ENCODE data around the gene ACVR2A.

DNA sequence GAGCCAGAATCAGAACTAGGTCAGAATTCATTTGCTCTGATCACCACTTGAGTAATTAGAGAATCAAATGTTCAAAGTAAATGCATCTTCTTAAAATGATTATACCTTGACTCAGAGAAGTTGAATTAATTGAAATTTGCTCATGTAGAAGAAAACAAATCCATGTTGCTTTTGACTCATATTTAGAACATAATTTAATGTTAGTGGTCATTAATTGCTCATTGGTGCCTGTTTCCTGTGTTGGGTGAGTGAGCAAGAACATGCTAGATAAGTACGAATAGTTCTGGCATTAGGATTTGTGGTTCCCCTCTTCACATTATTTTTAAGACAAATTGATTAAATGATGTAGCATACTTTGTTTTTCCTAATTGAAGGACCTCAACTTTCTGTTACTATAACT is 19.0 kb downstream of the ACVR2A start:
- TF ChIP-seq, protein P1, sequence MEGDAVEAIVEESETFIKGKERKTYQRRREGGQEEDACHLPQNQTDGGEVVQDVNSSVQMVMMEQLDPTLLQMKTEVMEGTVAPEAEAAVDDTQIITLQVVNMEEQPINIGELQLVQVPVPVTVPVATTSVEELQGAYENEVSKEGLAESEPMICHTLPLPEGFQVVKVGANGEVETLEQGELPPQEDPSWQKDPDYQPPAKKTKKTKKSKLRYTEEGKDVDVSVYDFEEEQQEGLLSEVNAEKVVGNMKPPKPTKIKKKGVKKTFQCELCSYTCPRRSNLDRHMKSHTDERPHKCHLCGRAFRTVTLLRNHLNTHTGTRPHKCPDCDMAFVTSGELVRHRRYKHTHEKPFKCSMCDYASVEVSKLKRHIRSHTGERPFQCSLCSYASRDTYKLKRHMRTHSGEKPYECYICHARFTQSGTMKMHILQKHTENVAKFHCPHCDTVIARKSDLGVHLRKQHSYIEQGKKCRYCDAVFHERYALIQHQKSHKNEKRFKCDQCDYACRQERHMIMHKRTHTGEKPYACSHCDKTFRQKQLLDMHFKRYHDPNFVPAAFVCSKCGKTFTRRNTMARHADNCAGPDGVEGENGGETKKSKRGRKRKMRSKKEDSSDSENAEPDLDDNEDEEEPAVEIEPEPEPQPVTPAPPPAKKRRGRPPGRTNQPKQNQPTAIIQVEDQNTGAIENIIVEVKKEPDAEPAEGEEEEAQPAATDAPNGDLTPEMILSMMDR (IDR thresholded peaks at IDR 0.05): no peak
- no peak for TF ChIP-seq TCF7L2 (IDR thresholded peaks at IDR 0.05; ENCODE audit: low read depth, low read length)
- TF ChIP-seq POLR2AphosphoS5 (IDR thresholded peaks at IDR 0.05; ENCODE audit: low read depth, low read length): no peak
- TF ChIP-seq, protein P2, sequence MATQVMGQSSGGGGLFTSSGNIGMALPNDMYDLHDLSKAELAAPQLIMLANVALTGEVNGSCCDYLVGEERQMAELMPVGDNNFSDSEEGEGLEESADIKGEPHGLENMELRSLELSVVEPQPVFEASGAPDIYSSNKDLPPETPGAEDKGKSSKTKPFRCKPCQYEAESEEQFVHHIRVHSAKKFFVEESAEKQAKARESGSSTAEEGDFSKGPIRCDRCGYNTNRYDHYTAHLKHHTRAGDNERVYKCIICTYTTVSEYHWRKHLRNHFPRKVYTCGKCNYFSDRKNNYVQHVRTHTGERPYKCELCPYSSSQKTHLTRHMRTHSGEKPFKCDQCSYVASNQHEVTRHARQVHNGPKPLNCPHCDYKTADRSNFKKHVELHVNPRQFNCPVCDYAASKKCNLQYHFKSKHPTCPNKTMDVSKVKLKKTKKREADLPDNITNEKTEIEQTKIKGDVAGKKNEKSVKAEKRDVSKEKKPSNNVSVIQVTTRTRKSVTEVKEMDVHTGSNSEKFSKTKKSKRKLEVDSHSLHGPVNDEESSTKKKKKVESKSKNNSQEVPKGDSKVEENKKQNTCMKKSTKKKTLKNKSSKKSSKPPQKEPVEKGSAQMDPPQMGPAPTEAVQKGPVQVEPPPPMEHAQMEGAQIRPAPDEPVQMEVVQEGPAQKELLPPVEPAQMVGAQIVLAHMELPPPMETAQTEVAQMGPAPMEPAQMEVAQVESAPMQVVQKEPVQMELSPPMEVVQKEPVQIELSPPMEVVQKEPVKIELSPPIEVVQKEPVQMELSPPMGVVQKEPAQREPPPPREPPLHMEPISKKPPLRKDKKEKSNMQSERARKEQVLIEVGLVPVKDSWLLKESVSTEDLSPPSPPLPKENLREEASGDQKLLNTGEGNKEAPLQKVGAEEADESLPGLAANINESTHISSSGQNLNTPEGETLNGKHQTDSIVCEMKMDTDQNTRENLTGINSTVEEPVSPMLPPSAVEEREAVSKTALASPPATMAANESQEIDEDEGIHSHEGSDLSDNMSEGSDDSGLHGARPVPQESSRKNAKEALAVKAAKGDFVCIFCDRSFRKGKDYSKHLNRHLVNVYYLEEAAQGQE (IDR thresholded peaks at IDR 0.05; ENCODE audit: insufficient read depth in 1 of 2, low read depth in 2 of 2, low read length in 1 of 2): no peak
- no peak for TF ChIP-seq SIN3A (IDR thresholded peaks at IDR 0.05; ENCODE audit: borderline replicate concordance, insufficient read depth, low read depth, low read length)
